PC-3 (cell line): ENCODE measurements around the gene USP48. TPM values are rescaled to one million over a fixed set of nuclear protein-coding genes. Genes with fewer than 3 reads are reported as not detected.

Experiments used
- ATAC-seq: fragments of 200-7000 bp; cut with Tn5 transposase; 2 replicates; pipeline ENCODE4 v1.9.1; 2020; ENCODE audit warnings: mild to moderate bottlenecking, moderate library complexity
- BruUV-seq: library from RNA; stranded (reverse); fragments of 400-500 nt; replicated peaks from 2 replicates; lab custom pipeline; 2021; lab: Mats Ljungman, UMichigan
- CTCF ChIA-PET: fragments of 300-600 bp; sonication (Branson Sonifier 250); formaldehyde crosslinking; loops from one replicate; lab custom pipeline; 2022; ENCODE audit warnings: antibody characterized with exemption; lab: Charles Lee
- POLR2A ChIA-PET: fragments of 300-600 bp; sonication (Branson Sonifier 250); formaldehyde crosslinking; loops from one replicate; lab custom pipeline; 2022; ENCODE audit warnings: antibody characterized with exemption; ENCODE audit not compliant: unreplicated experiment; lab: Charles Lee
- DNase-seq: peaks from one replicate; pipeline ENCODE4 v3.0.0-alpha.2; 2015
- H2AFZ ChIP-seq: fragments of 300-600 bp; sonication (generic); 2 replicates; pipeline ENCODE4 v1.6.0; 2016; ENCODE audit warnings: antibody characterized with exemption, low read length
- H3F3A ChIP-seq: fragments of 300-600 bp; sonication (generic); one replicate; pipeline ENCODE4 v1.6.0; 2017; ENCODE audit warnings: antibody characterized with exemption, low read length, control low read depth, mild to moderate bottlenecking; ENCODE audit not compliant: unreplicated experiment
- H3K27ac ChIP-seq: fragments of 300-600 bp; sonication (generic); 2 replicates; pipeline ENCODE4 v1.5.1; 2016; ENCODE audit warnings: mild to moderate bottlenecking, low read length
- H3K27me3 ChIP-seq: fragments of 300-600 bp; sonication (generic); 2 replicates; pipeline ENCODE4 v1.6.1; 2016; ENCODE audit warnings: low read length, mixed read lengths
- H3K36me3 ChIP-seq: fragments of 300-600 bp; sonication (generic); 2 replicates; pipeline ENCODE4 v1.6.1; 2016; ENCODE audit warnings: low read depth, mixed run types, low read length, mixed read lengths
- H3K4me1 ChIP-seq: fragments of 300-600 bp; sonication (generic); 2 replicates; pipeline ENCODE4 v1.5.1; 2016; ENCODE audit warnings: low read length; ENCODE audit not compliant: insufficient read depth
- H3K4me2 ChIP-seq: fragments of 300-600 bp; sonication (generic); 2 replicates; pipeline ENCODE4 v1.6.0; 2016; ENCODE audit warnings: low read length
- H3K4me3 ChIP-seq: fragments of 300-600 bp; sonication (generic); 2 replicates; pipeline ENCODE4 v1.5.1; 2016; ENCODE audit warnings: mild to moderate bottlenecking, low read length, mixed read lengths
- H3K79me2 ChIP-seq: fragments of 300-600 bp; sonication (generic); 2 replicates; pipeline ENCODE4 v1.6.1; 2017; ENCODE audit warnings: low read length, mixed read lengths
- H3K9ac ChIP-seq: fragments of 300-600 bp; sonication (generic); 2 replicates; pipeline ENCODE4 v1.6.0; 2016; ENCODE audit warnings: mild to moderate bottlenecking, low read length
- H3K9me2 ChIP-seq: fragments of 300-600 bp; sonication (generic); replicated peaks from 2 replicates; pipeline ENCODE4 v1.6.1; 2016; ENCODE audit warnings: mixed run types, low read length, mixed read lengths
- H3K9me3 ChIP-seq: fragments of 300-600 bp; sonication (generic); 2 replicates; pipeline ENCODE4 v1.6.1; 2016; ENCODE audit warnings: low read length, mixed read lengths
- H4K20me1 ChIP-seq: fragments of 300-600 bp; sonication (generic); 2 replicates; pipeline ENCODE4 v1.6.1; 2016; ENCODE audit warnings: low read length, mixed read lengths
- CTCF ChIP-seq: fragments of 300-600 bp; sonication (generic); conservative IDR thresholded peaks from 2 replicates; pipeline ENCODE4 v1.5.1; 2017; ENCODE audit warnings: antibody characterized with exemption, low read depth, mild to moderate bottlenecking, low read length
- EZH2 ChIP-seq: fragments of 300-600 bp; sonication (generic); IDR thresholded peaks from one replicate; pipeline ENCODE4 v1.6.1; 2017; ENCODE audit warnings: antibody characterized with exemption, mild to moderate bottlenecking, low read length; ENCODE audit not compliant: unreplicated experiment
- EZH2phosphoT487 ChIP-seq: fragments of 300-600 bp; sonication (generic); IDR thresholded peaks from 2 replicates; pipeline ENCODE4 v1.6.1; 2018; ENCODE audit warnings: mild to moderate bottlenecking, antibody characterized with exemption, low read length, borderline replicate concordance
- intact Hi-C: fragments of 100-400 bp; cut with micrococcal nuclease; formaldehyde crosslinking; loops from 2 replicates; pipeline ENCODE4 v1.9.0; 2023
- total RNA-seq: library from RNA; depleted of rRNA; stranded (reverse); fragments of >200 nt; gene quantifications from 2 replicates; pipeline ENCODE4 v1.2.3, GENCODE V29; 2014

The USP48 gene
- total RNA-seq, 1 experiment from 2014 or later = 33.3 TPM

- DNase-seq (no peak), ATAC-seq (peak; percentile 27)
- H4K20me1 ChIP-seq = no peaks in the 10 kb centered on the region
- intact Hi-C loops = no loop called here
- no peaks in the 10 kb centered on the region for H3K79me2 ChIP-seq
- peak within 1 kb of the TSS; percentile 30; the same call in 1 of the 2 replicates for H2AFZ ChIP-seq
- H3K9ac ChIP-seq = no peak within 1 kb of the TSS
- no peaks in the 10 kb centered on the region for H3K36me3 ChIP-seq
- peaks cover 24% of the 10 kb centered on the region for H3K27me3 ChIP-seq
- TF ChIP-seq CTCF (no peak), EZH2phosphoT487 (no peak), EZH2 (no peak)
- H3K4me2 ChIP-seq = peak within 1 kb of the TSS; percentile 77
- H3K27ac ChIP-seq = no peak within 1 kb of the TSS
- peaks cover 8% of the 10 kb centered on the region; the same call in 1 of the 2 replicates for H3K4me1 ChIP-seq
- peak within 1 kb of the TSS; percentile 50 for H3K4me3 ChIP-seq
- H3K9me3 ChIP-seq = no peaks in the 10 kb centered on the region
- CTCF ChIA-PET = no interaction called here
- no TSS peak for BruUV-seq
- no peaks in the 10 kb centered on the region for H3K9me2 ChIP-seq
- POLR2A ChIA-PET = no interaction called here
- H3F3A ChIP-seq = no peaks in the 10 kb centered on the region
Measured at GRCh38 chr1:21669258-21670058, 113.5 kb downstream of the USP48 start, which contains the start of gene RAP1GAP. Gene RAP1GAP, minus strand, starts transcription at chr1:21669357. Its CDS starts 49,325 bp downstream, at chr1:21620032.

- intact Hi-C loops = no loop called here
- H3K9me2 ChIP-seq = no peaks in the 10 kb centered on the region
- peaks cover 24% of the 10 kb centered on the region for H3K27me3 ChIP-seq
- ChIA-PET CTCF (no interaction called here), POLR2A (no interaction called here)
- no peaks in the 10 kb centered on the region for H3K36me3 ChIP-seq
- no peak overlapping the region for H3K9ac ChIP-seq
- no peaks in the 10 kb centered on the region for H4K20me1 ChIP-seq
- no peak overlapping the region for H3K27ac ChIP-seq
- H3K79me2 ChIP-seq = no peaks in the 10 kb centered on the region
- no peak for DNase-seq
- H2AFZ ChIP-seq = 0 out of 2 replicates have a peak overlapping the region, but pooled peaks have one; percentile 30
- ATAC-seq = no peak
- H3K9me3 ChIP-seq = no peaks in the 10 kb centered on the region
- H3K4me1 ChIP-seq = peaks cover 8% of the 10 kb centered on the region; the same call in 1 of the 2 replicates
- H3K4me3 ChIP-seq = peak overlapping the region; percentile 50
- H3F3A ChIP-seq = no peaks in the 10 kb centered on the region
- peak overlapping the region; percentile 77 for H3K4me2 ChIP-seq
- BruUV-seq = no TSS peak
- TF ChIP-seq EZH2phosphoT487 (no peak), CTCF (no peak), EZH2 (no peak)
Measured at GRCh38 chr1:21668951-21669257, 114.0 kb downstream of the USP48 start.
